Measurements from ENCODE around the gene TXNRD1.

- no peak for TF ChIP-seq CTCF (IDR thresholded peaks at IDR 0.05)
- TF ChIP-seq POLR2A (IDR thresholded peaks at IDR 0.05) = no peak
Measured at GRCh38 chr12:104345234-104346066, 129.9 kb downstream of the TXNRD1 start.
